SU-DHL-6 (cell line): ENCODE measurements around the gene LRCH1.

Experiments used
- EZH2phosphoT487 ChIP-seq: fragments of 200-600 bp; sonication (generic), shearing (Covaris generic); conservative IDR thresholded peaks from 2 replicates; pipeline ENCODE4 v1.6.1; 2018; ENCODE audit warnings: mild to moderate bottlenecking, antibody characterized with exemption, low read length, moderate library complexity, mixed read lengths
- TF ChIP-seq, protein P1 (sequence below): fragments of 200-600 bp; sonication (generic); IDR thresholded peaks from one replicate; pipeline ENCODE4 v1.5.1; 2017; ENCODE audit warnings: antibody characterized with exemption, mild to moderate bottlenecking, low read length, moderate library complexity; ENCODE audit not compliant: insufficient read depth, poor library complexity, severe bottlenecking

GRCh38 chr13:46571909-46572595, 19.1 kb downstream of the LRCH1 start:
- TF ChIP-seq, protein P1, sequence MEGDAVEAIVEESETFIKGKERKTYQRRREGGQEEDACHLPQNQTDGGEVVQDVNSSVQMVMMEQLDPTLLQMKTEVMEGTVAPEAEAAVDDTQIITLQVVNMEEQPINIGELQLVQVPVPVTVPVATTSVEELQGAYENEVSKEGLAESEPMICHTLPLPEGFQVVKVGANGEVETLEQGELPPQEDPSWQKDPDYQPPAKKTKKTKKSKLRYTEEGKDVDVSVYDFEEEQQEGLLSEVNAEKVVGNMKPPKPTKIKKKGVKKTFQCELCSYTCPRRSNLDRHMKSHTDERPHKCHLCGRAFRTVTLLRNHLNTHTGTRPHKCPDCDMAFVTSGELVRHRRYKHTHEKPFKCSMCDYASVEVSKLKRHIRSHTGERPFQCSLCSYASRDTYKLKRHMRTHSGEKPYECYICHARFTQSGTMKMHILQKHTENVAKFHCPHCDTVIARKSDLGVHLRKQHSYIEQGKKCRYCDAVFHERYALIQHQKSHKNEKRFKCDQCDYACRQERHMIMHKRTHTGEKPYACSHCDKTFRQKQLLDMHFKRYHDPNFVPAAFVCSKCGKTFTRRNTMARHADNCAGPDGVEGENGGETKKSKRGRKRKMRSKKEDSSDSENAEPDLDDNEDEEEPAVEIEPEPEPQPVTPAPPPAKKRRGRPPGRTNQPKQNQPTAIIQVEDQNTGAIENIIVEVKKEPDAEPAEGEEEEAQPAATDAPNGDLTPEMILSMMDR: no peak
- no peak for TF ChIP-seq EZH2phosphoT487
